HG02981 (cell line): ENCODE results near the gene DNPH1.

ENCODE experiments used
- ATAC-seq: cut with Tn5 transposase; IDR thresholded peaks from one replicate; pipeline ENCODE4 v1.9.1; 2021; ENCODE audit warnings: mild to moderate bottlenecking, moderate library complexity; ENCODE audit not compliant: unreplicated experiment

The DNPH1 gene

DNA sequence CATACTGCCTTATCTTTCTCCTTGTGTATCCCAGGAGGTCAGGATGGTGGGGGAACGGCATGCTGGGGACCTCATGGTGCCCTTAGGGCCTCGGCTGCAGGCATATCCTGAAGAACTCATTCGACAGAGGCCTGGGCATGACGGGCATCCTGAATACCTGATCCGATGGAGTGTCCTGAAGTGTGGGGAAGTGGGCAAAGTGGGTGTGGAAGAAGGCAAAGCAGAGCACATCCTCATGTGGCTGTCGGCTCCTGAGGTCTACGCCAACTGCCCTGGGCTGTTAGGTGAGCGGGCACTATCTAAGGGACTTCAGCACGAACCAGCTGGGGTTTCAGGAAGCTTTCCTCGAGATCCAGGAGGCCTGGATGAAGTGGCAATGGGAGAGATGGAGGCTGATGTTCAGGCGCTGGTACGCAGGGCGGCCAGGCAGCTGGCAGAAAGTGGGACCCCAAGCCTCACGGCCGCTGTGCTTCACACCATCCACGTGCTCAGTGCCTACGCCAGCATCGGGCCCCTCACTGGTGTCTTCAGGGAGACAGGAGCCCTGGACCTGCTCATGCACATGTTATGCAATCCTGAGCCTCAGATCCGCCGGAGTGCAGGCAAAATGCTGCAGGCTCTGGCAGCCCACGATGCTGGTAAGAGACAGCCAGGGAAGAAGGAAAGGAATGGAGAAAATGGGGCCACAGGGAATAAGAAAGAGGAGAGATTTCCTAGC, 44.9 kb downstream of the DNPH1 start:
- ATAC-seq, result no peak

DNA sequence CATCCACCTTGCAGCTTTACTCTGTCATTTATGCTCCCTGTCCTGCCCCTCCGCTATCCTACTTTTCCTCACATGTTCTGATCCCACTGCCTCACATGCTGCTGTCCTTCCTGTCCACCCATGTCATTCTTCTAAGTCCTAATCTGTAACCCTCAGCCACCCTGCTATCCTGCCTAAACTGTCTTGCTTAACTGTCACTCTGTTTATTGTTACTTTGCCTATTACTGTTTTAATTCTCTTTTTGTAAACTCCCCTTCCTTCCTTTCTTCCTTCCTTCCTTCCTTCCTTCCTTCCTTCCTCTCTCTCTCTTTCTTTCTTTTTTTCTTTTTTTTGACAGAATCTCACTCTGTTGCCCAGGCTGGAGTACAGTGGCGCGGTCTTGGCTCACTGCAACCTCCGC, 45.8 kb downstream of the DNPH1 start:
- ATAC-seq, result no peak

DNA sequence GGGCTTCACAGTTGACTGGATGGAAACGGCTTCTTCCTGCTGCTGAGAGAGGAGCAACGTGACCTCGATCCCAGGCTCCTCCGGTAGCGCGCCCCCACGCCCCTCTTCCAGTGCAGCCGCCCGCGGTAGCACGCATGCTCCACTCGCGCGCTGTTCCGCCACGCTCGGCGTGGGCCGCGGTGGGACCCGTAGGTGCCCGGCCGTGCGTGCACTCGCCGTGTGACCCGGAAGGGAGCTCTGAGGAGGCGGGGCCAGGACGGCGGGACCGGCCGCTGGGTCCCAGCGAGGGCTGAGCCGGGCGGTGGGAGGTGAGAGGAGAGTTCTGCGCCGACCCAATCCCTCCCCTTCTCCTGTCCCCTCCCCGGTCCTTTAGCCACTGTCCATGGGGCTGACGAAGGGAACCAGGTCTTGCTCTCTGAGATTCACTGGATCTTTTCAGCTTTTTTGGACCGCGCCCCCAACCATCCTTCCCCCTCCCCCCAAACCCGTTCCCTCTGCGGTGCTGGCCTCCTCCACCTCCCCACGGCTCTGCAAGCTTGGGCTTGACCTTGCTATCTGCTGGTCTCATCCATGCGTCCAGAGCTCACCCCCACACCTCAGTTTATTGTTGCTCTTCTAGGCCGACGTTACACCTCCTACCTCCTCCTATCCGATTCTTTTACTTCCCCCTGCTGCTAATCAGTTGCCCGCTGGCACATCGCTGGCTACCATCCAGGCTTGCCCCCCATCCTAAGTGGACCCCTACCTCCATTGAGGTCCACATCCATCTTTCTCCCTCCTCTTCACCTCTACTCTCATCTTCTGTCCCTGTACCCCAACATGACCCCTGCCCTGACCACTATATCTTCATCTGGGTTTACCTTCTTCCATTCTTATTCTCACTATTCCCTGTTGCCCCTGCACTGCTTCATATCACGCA, 47.1 kb downstream of the DNPH1 start, which contains the start of gene CUL9:
Gene CUL9, plus strand, starts transcription at position 255 of the 919 bp plus-strand sequence. CDS start 2,115 bp downstream, outside the sequence.
- ATAC-seq, result peak; percentile 86

DNA sequence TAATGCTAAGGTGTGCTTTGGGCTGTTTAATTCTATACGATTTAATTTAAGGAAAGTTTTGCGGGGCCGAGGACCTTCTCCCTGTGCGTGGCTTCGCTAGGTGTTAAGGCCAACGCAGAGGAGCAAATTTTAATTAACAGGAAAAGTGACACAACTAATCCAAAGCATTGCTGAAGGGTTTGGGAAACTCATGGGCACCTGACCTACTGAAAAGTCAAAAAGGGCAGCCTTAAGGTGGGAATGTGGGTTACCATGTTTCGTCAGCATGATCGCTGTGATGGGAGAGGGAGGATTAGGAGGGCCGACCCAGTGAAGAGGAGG, 47.7 kb downstream of the DNPH1 start:
- ATAC-seq, result no peak

DNA sequence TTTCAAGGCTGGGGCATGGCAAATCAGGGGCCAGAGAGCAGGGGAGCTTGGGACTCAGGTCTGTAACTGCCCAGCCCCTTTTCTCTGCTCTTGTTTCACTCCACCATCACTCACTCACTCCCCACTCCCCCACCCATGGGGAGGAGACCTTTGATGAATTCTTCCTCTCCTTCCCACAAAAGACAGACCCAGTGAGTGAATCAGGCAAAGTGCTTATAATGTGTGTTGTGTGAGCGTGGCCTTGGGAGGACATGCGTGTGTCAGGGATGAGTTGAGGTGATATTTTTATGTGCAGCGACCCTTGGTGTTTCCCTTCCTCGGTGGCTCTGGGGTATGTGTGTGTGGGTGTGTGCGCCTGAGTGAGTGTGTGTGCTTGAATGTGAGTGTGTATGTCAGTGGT, 48.3 kb downstream of the DNPH1 start:
- no peak for ATAC-seq

DNA sequence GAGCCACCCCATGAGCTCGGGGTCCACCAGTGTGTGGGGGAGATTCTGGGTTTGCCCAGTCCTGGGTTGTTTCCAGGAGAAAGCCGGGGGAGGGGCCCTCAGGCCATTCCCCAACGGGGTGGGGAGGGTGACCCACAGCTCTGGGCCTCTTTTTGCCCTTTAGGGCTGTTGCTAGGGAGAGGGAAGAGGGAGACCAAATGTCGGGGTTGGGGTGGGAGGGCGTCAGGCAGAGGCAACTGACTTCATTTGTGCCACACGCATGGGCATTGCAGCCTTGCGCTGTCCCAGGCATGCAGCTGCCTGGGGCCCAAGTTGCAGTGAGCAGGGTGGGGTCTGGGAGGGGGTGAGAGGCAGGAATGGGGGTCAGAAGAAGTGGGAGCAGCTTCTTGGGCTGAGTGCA, 49.2 kb downstream of the DNPH1 start:
- ATAC-seq, result no peak

DNA sequence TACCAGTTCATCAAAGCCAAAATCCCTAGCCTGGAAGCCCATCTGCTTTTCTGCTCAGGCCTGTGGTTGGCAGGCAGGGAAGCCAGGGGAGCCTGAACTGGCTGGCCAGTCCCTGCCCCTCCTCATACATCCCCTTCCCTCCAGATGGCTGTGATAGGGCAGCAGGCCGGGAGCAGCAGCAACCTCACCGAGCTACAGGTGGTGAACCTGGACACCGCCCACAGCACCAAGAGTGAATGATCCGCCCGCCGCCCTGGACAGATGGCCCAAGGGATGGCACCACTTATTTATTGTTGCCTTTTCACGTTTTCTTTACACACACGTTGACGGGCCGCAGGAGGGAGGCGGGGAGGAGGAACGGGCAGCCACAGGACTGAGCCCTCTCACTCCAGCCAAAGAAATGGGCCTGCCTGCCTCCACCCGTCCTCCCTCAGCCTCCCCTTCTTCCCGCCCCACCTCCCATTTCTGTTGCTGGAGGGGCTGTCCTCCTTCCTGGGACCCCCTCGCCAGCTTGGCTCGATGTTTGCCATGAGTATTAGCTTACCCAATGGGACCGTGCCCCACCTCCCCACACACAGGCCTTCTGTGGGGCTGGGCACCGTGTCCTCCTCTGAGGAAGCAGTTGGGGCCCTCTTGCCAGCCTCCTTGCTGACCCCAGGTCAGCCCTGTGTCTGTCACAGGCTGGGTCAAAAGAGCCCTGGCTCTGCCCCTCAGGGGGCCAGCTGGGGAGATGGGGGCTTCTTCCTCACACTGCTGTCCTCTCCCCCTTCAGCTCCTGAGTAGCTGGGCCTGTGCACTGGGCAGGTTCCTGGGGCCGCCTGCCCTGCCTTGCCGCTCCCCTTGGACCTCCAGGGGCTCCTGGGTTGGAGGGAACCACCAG, 50.1 kb downstream of the DNPH1 start:
- ATAC-seq, result no peak

DNA sequence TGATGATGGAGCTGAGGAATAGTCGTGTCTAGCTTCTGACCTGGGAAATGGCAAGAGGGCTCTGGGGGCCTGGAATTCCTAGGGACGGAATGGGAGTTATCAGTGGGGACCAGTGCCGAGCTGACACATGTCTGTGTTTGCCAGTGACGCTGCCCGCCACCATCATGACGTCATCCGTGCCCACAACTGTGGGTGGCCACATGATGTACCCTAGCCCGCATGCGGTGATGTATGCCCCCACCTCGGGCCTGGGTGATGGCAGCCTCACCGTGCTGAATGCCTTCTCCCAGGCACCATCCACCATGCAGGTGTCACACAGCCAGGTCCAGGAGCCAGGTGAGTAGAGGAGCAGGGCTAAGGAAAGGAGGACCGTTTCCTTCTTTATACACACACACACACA, 51.1 kb downstream of the DNPH1 start:
- no peak for ATAC-seq

DNA sequence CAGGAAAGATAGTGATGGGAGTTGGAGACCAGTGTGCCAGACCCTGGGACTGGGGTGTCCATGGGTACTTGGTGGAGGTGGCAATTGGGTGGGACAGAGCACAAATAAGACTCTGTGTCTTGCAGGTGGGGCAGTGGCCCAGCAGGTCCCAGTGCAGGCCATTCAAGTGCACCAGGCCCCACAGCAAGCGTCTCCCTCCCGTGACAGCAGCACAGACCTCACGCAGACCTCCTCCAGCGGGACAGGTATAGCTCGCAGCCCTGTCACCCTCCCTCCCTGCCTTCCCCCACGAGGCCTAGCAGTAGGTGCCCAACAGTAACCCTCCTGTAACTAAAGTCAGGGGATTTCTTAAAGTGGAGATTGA, 52.9 kb downstream of the DNPH1 start:
- no peak for ATAC-seq

DNA sequence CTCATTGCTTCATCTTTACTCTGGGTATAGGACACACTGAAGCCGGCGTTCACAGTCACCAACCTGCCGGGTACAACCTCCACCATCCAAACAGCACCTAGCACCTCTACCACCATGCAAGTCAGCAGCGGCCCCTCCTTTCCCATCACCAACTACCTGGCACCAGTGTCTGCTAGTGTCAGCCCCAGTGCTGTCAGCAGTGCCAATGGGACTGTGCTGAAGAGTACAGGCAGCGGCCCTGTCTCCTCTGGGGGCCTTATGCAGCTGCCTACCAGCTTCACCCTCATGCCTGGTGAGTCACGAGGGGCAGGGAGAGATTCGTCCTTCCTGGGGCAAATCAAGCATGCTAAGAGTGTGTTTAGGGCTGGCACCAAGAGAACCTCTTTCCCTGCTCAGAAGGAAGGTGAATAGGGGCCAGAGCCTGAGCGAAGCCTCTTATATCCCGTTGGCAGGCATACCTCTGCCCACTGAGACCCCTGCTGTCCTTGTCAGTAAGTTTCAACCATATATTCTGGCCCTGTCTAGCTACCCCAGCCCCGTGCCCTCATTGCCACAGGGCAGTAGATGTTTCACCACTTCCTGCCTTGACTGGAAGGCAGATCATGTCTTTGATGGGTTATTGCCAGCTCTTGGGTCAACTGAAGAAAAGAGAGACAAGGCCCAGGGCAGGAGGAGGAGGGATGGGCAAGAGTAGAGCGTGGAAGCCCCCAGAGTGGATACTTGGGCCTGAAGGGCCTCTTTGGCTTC, 53.4 kb downstream of the DNPH1 start:
- ATAC-seq, result no peak
